Liver (tissue), 3 donors: ENCODE results near the gene KRTAP19-3.

Source experiments
- CTCF ChIP-seq: fragments of 150-350 bp; IDR thresholded peaks from 2 replicates; pipeline ENCODE4 v1.5.1; 2017; ENCODE audit warnings: improper control_type of control experiment, low read depth, low read length; ENCODE audit not compliant: missing input control
- FOXA1 ChIP-seq: IDR thresholded peaks from 2 replicates; pipeline ENCODE4 v1.6.1; 2016; ENCODE audit warnings: antibody characterized with exemption
- RAD21 ChIP-seq, 2 donors: IDR thresholded peaks; 2 replicates each; pipeline ENCODE4 v1.6.1; 2016; ENCODE audit warnings: antibody characterized with exemption in 2 of 2, mild to moderate bottlenecking in 2 of 2
- SP1 ChIP-seq: IDR thresholded peaks from 2 replicates; pipeline ENCODE4 v1.6.1; 2018; ENCODE audit warnings: antibody characterized with exemption, mild to moderate bottlenecking
- TAF1 ChIP-seq: conservative IDR thresholded peaks from 2 replicates; pipeline ENCODE4 v1.6.1; 2016; ENCODE audit warnings: antibody characterized with exemption, mild to moderate bottlenecking
- YY1 ChIP-seq: IDR thresholded peaks from 2 replicates; pipeline ENCODE4 v1.6.1; 2016; ENCODE audit warnings: antibody characterized with exemption, mild to moderate bottlenecking
- ZBTB33 ChIP-seq: IDR thresholded peaks from 2 replicates; pipeline ENCODE4 v1.6.1; 2016; ENCODE audit warnings: antibody characterized with exemption
- TF ChIP-seq, protein P1 (sequence below): IDR thresholded peaks from 2 replicates; pipeline ENCODE4 v1.6.1; 2016; ENCODE audit warnings: antibody characterized with exemption
- donor health status: healthy.
- donor health status: healthy.

DNA sequence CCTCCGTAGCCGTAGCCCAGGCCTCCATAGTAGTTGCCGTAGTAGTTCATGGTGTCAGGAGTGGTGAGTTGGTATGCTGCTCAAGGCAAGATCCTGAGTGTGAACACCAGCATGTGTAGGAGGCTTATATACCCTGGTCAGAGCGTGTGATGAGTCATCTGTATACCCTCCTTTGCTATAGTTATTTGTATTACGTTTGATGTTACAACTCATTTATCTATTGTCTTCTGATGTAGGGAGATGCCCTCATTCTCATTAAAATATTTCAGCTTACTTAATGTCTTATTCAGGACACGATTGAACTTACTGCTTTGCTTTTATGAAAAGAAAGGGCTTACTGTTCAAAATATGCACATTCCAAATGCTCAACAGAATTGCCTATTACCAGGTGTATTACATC is 10.2 kb upstream of the KRTAP19-3 start, which contains the start of gene KRTAP19-5:
- TF ChIP-seq TAF1 (no peak), YY1 (no peak), CTCF (no peak), RAD21 (IDR thresholded peaks at IDR 0.05) (no peak), ZBTB33 (no peak), FOXA1 (no peak), SP1 (no peak)
- TF ChIP-seq, protein P1, sequence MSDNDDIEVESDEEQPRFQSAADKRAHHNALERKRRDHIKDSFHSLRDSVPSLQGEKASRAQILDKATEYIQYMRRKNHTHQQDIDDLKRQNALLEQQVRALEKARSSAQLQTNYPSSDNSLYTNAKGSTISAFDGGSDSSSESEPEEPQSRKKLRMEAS = no peak
